GM21737 (cell line): ENCODE data around the gene CUX1.
"Not testable (repeated sequence)": the region's sequence is repeated elsewhere in the genome, so short reads cannot be mapped to it uniquely, and the experiment has no call there.

Experiments
- ATAC-seq: cut with Tn5 transposase; IDR thresholded peaks from one replicate; pipeline ENCODE4 v1.9.1; 2021; ENCODE audit warnings: mild to moderate bottlenecking, moderate library complexity; ENCODE audit not compliant: unreplicated experiment

Gene CUX1

GRCh38 chr7:101792051-101792681, 25.3 kb upstream of the CUX1 start:
- no peak for ATAC-seq

DNA sequence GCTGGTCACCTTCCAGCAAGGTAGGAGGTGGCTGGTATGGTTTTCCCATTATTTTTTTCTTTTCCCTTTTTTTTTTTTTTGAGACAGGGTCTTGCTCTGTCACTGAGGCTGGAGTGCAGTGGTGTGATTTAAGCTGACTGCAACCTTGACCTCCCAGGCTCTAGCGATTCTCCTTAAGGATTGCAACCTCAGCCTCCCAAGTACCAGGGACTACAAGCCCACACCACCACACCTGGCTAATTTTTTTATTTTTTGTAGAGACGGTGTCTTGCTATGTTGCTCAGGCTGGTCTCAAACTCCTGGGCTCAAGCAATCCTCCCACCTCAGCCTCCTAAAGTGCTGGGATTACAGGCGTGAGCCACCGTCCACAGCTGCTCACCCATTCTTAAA, 24.7 kb upstream of the CUX1 start:
- ATAC-seq, result not testable (repeated sequence)

DNA sequence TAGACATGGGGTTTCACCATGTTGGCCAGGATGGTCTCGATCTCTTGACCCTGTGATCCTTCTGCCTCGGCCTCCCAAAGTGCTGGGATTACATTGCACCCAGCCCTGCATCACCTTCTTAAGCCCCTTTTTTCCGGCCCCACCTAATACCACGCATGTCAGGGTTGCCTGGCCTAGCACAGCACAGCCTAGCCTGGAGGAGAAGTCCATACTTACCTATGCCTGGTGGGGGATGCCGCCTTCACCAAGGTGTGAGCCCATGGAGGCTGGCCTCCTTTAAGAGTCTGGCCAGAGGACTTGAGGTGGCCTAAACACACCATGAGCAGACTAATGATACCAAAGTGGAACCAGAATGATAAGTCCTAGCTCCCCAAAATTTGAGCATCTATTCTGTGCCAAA, 22.0 kb upstream of the CUX1 start:
- ATAC-seq, result no peak

GRCh38 chr7:101798173-101798572, 19.3 kb upstream of the CUX1 start:
- ATAC-seq, result not testable (repeated sequence)

DNA sequence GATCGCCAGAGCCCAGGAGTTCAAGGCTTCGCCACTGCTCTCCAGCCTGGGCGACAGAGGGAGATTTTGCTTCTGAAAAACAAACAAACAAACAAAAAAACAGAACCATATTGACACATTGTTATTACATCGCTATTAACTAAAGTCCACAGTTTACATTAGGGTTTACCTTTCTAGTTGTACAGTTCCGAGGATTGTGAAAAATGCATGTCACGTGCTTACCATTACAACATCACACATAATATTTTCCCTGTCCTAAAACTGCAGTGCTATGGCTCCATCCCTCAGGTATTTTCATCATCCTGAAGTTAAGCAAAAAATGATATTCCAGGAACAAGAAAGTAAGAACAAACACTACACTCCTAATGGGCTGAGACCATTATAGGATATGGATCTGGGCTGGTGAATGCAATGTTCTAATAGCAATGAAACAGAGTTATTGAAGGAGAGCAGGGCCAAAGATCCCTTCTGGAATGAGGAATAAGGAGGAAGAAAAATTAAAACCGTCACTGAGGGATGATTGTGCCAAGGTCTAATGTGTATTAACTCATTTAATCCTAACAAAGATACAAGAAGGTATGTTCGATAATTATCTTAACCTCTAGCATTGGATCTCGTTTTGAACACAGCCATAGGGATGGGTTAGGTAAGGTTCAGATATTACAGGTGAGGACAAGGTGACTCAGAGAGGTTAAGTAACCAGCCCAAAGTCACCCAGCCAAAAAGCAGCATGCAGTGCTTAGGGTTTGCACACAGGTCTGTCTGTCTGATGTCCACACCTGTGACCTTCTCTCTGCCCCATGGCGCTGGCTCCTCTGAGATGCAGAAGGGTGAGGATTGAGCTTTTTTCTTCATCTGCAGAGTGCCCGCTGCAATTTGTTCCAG, 14.0 kb upstream of the CUX1 start:
- ATAC-seq, result no peak

DNA sequence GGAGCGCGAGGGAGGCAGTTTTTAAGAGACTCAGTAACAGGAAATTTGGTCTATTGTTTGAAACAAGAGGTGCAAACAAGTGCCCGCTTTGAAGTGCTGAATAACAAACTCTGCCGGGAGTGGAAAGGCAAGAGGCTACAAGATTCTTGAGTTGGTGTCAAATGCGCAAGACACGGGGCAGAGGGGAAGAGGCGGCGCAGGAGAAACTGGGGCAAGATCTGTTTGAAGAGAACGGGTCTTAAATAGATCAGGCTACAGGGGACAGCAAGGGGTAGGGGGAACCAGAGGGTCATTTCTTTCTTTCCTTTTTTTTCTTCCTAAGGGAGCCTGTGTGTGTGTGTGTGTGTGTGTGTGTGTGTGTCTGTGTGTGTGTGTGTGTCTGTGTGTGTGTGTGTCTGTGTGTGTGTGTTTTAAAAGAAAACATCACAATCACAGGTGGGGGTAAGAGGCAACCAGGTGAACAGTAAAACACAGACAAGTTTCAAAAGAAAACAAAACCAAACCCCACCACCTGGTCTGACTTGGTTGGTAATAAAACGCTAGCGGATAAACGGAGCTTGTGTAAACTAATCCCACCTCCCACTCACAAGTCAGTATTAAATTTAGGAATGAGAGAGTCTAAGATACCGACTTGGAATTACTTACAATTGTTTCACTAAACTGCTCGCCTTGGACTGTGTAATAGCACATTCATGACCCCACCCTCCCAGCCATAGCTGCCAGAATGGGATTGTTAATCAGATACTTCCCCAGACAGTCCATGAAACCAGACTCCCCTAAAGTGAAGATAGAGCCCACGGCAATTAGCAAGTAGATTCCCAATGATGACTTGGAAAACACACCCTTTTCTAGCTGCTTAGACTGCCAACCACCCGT, 13.1 kb upstream of the CUX1 start:
- no peak for ATAC-seq

DNA sequence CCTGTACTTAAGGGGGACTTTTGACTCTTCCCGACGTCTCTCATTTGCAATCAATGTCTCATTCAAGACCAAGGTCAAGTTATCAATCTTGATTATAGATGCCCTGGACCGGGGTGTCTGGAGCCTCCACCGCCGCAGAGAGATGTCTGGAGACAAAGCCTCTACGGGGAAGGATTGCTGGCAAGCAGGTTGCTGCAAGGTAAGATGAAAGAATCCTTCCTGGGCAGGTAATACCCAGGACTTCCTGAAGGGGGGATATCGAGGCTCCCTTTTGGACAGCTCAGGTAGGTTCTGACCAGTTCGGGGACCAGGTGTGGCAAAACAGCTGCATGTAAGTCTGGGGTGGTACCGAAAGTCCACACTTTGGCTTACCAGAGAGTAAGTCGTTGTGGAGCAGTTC, 12.5 kb upstream of the CUX1 start:
- no peak for ATAC-seq

DNA sequence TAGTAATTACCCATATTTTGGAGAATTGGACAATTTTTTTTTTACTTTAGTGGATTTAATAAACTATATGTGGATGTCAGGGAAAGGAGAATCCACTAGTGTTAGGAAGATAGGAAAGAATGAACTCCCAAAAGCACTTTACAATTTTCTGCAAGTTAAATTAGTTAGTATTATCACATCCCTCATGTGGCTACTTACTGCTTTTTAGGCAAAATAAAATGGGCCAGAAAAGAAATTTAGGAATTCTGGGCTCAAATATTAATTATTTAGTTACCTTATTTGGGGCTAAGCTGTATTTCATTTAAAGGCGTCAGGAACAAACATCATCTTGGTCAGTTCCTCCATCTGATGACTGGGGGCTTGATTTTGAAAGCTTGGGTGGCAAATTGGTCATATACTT, 4.8 kb upstream of the CUX1 start:
- ATAC-seq, result no peak

DNA sequence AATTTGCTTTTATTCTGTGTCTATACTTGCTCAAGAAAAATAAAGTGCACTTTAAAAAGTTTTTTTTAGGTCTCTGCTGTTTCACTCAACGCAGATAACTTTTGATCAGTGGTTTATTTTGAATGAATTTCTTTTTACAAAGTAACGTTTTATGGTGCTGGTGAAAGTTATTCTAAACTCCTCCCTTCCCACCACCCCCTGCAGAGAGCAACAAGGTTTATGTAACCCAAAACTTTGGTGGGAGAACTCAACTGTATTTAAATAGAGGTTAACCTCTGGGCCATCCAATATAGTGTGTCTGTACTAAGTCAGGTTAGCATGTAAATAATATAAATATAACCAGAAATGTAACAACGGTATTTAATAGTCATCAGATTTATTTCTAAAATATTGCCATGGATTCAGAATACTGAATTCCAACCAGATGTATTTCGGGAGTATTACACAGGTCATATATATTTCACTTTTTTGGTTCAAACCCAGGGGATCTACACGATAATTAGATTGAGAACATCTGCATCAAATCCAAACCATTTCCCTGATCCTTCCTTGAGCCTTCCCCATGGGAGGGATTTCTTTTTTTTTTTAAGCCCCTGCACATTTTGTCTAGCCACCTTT, 3.9 kb upstream of the CUX1 start:
- no peak for ATAC-seq

- ATAC-seq, result no peak
Observed at GRCh38 chr7:101814081-101814990, 3.1 kb upstream of the CUX1 start.

- peak; percentile 41 for ATAC-seq
Observed at GRCh38 chr7:101814991-101815825, 2.2 kb upstream of the CUX1 start.

DNA sequence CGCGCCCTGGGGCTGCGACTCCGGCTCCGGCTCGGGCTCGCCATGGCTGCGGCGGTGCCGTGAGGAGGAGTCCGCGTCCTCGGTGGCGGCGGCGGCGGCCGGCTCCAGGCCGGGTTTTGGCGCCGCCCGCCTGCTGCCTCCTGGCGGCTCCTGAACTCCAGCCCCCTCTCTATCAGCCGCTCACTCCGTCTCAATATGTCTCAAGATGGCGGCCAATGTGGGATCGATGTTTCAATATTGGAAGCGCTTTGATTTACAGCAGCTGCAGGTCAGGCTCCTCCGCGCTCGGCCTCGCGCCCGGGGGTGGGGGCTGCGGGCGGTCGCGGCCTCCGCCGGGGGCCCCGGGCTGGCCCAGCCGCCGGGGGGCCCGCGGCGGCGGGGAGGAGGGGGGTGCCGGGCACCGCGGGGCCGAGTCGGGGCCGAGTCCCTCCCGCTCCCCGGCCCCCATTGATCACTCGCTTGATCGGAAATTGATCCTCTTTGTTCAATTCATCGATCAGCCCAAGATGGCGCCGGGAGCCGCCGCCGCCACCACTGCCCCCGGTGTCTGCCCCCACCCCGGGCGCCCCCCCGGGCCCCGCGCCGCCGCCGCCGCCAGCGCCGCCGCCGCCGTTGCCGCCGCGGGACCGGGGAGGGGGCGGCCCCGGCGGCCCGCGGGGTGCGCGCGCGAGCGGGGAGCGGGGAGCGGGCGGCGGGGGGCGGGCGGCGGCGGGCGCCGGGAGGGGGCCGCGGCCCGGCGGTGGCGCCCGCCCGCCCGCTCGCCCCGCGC, 1.4 kb upstream of the CUX1 start:
- ATAC-seq, result peak; percentile 44

- ATAC-seq, result no peak
Observed at GRCh38 chr7:101816595-101817470, 593 bp upstream of the CUX1 start.

DNA sequence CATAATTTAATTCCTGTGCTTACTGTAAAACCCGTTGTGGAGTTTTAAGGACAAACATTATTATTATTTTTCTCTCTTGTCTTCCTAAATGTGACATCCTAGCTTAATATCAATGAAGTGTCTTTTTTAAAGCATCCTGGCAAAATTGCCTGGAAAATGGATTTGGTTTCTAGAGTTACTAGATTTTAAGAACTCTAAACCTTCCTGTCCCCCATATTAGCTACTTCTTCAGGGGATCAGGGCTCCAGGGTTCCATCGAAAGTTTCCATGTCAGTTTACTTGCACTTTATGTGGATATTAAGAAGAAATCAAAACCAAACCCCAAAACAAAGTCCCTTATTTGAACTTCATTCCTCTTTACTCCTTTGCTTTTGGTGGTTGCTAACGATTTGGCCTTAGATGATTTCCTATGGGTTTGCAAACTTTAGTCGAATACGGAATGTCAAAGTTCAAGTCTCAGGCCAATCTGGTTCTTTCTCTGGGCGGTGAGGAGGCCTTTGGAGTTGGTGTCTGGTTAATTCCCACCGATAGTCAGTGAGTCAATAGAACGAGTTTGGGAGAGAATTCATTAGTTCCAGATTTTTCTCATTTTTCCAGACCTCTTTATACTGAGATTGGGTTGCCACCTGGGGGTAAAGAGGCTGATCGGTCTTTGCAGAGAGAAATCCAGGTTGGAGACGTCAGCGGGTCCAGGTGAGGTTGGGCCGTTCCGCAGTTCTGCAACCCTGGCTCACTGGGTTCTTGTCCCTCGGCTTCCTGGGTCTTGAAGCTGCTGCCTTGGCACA, 1.1 kb downstream of the CUX1 start:
- ATAC-seq, result no peak

- ATAC-seq, result no peak
Observed at GRCh38 chr7:101819183-101819582, 1.8 kb downstream of the CUX1 start.

DNA sequence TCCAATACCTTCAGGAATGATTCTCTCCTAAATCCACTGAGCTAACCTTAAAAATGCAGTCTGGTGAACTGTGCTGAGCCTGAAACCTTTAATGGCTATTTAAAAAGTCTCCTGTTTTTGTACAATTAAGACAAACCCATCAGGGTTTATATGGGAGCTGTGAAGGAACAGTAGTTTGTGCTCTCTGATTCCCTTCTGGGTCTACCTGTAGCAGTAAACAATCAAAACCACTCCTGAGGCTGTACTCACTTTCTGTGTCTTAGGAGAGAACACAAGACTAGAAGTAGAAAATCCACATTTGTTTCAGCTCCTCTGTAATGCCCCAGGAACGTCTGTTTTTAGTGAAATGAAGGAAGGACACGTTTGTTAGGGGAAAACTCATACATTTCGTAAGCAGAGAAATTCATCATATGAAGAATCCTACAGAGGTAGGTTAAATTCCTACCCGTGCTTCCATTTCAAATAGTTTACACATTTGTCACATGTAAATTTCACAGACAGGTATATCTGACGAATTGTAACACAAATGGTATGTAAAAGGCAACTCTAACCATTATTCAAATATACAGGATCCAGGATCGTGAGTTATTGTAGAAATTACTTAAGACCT, 2.6 kb downstream of the CUX1 start:
- ATAC-seq, result no peak
